Tibial artery (tissue), 4 donors: ENCODE measurements around the gene DDN.

Experiments
- DNase-seq, 2 donors: peaks; one replicate each; pipeline ENCODE4 v3.0.0-alpha.2; 2019
- H3K27ac ChIP-seq, 2 donors: fragments of 200-600 bp; sonication (generic) in 1 of 2; 1 replicate in 1 of 2; 2 replicates in 1 of 2; pipeline ENCODE4 v1.5.1; 2018 to 2019; ENCODE audit warnings: mild to moderate bottlenecking in 1 of 2
- H3K27me3 ChIP-seq, 2 donors: fragments of 200-600 bp; sonication (generic) in 1 of 2; one replicate each; pipeline versions ENCODE4 v1.5.1 to v1.6.0; 2016 to 2019
- H3K36me3 ChIP-seq, 3 donors: fragments of 200-600 bp; sonication (generic) in 2 of 3; one replicate each; pipeline ENCODE4 v1.5.1; 2016 to 2019; ENCODE audit warnings: mild to moderate bottlenecking in 2 of 3
- H3K4me1 ChIP-seq, 4 donors: fragments of 200-600 bp; sonication (generic) in 2 of 4; 1 replicate in 3 of 4; 2 replicates in 1 of 4; pipeline ENCODE4 v1.5.1; 2016 to 2019
- H3K4me3 ChIP-seq, 2 donors: fragments of 200-600 bp; sonication (generic) in 1 of 2; 1 replicate in 1 of 2; 2 replicates in 1 of 2; pipeline ENCODE4 v1.5.1; 2018 to 2019; ENCODE audit warnings: mild to moderate bottlenecking in 2 of 2
- H3K9me3 ChIP-seq, 3 donors: fragments of 200-600 bp; sonication (generic) in 1 of 3; one replicate each; pipeline ENCODE4 v1.5.1; 2016 to 2019
- intact Hi-C: fragments of 100-400 bp; cut with DNase I; formaldehyde crosslinking; loops from one replicate; pipeline ENCODE4 v1.15.0; 2023; ENCODE audit warnings: low total_unique reads
- TF ChIP-seq, protein P1 (sequence below), 2 experiments: fragments of 200-600 bp in 1 of 2; fragments of 450-650 bp in 1 of 2; IDR thresholded peaks; one replicate each; pipeline ENCODE4 v1.5.1; 2017 to 2019; ENCODE audit warnings: antibody characterized with exemption in 2 of 2, mild to moderate bottlenecking in 1 of 2, moderate library complexity in 1 of 2

The DDN gene

GRCh38 chr12:49043241-49043640, 44.1 kb upstream of the DDN start:
- no peak for DNase-seq
- Histone ChIP-seq H3K4me1 (no peaks in the 10 kb centered on the region), H3K27me3 (no peaks in the 10 kb centered on the region), H3K36me3 (peaks cover 98 to 100% (median 98%) of the 10 kb centered on the region in 3 donors), H3K4me3 (no peak overlapping the region), H3K9me3 (no peaks in the 10 kb centered on the region), H3K27ac (no peak overlapping the region)
- TF ChIP-seq, protein P1, sequence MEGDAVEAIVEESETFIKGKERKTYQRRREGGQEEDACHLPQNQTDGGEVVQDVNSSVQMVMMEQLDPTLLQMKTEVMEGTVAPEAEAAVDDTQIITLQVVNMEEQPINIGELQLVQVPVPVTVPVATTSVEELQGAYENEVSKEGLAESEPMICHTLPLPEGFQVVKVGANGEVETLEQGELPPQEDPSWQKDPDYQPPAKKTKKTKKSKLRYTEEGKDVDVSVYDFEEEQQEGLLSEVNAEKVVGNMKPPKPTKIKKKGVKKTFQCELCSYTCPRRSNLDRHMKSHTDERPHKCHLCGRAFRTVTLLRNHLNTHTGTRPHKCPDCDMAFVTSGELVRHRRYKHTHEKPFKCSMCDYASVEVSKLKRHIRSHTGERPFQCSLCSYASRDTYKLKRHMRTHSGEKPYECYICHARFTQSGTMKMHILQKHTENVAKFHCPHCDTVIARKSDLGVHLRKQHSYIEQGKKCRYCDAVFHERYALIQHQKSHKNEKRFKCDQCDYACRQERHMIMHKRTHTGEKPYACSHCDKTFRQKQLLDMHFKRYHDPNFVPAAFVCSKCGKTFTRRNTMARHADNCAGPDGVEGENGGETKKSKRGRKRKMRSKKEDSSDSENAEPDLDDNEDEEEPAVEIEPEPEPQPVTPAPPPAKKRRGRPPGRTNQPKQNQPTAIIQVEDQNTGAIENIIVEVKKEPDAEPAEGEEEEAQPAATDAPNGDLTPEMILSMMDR (IDR thresholded peaks at IDR 0.05): no peak
- intact Hi-C loops: no loop called here

- Histone ChIP-seq H3K36me3 (peaks cover 99 to 100% (median 100%) of the 10 kb centered on the region in 3 donors), H3K4me3 (no peak overlapping the region), H3K27ac (no peak overlapping the region), H3K9me3 (no peaks in the 10 kb centered on the region), H3K4me1 (no peaks in the 10 kb centered on the region), H3K27me3 (no peaks in the 10 kb centered on the region)
- no peak for DNase-seq
- TF ChIP-seq, protein P1 (IDR thresholded peaks at IDR 0.05): no peak
- intact Hi-C loops: no loop called here
These were observed 42.8 kb upstream of the DDN start for GRCh38 chr12:49041881-49042484.

- Histone ChIP-seq H3K9me3 (no peaks in the 10 kb centered on the region), H3K27me3 (no peaks in the 10 kb centered on the region), H3K36me3 (peaks cover 95 to 100% (median 97%) of the 10 kb centered on the region in 3 donors), H3K4me1 (no peaks in the 10 kb centered on the region), H3K4me3 (no peak overlapping the region), H3K27ac (no peak overlapping the region)
- TF ChIP-seq, protein P1 (IDR thresholded peaks at IDR 0.05): no peak
- DNase-seq: no peak
- intact Hi-C loops: no loop called here
These were observed 42.1 kb upstream of the DDN start for GRCh38 chr12:49041036-49041880.

- no peak overlapping the region for H3K4me3 ChIP-seq
- peaks cover 87 to 96% (median 94%) of the 10 kb centered on the region in 3 donors for H3K36me3 ChIP-seq
These were observed 41.2 kb upstream of the DDN start for GRCh38 chr12:49040364-49040855.

GRCh38 chr12:49039421-49040363, 40.5 kb upstream of the DDN start:
- intact Hi-C loops: no loop called here
- no peaks in the 10 kb centered on the region for H3K9me3 ChIP-seq
- H3K36me3 ChIP-seq: peaks cover 80 to 96% (median 94%) of the 10 kb centered on the region in 3 donors
- no peak overlapping the region for H3K4me3 ChIP-seq
- H3K4me1 ChIP-seq: no peaks in the 10 kb centered on the region
- no peaks in the 10 kb centered on the region for H3K27me3 ChIP-seq
- H3K27ac ChIP-seq: no peak overlapping the region
- DNase-seq: no peak
- TF ChIP-seq, protein P1 (IDR thresholded peaks at IDR 0.05): no peak

More at GRCh38 chr12:49040364-49040855, 41.2 kb upstream of the DDN start:
- Histone ChIP-seq H3K27me3 (no peaks in the 10 kb centered on the region), H3K4me1 (no peaks in the 10 kb centered on the region), H3K9me3 (no peaks in the 10 kb centered on the region), H3K27ac (no peak overlapping the region)
- TF ChIP-seq, protein P1 (IDR thresholded peaks at IDR 0.05): no peak
- DNase-seq: no peak
- intact Hi-C loops: no loop called here
